Measurements from ENCODE around the gene EGLN3. TPM values are rescaled to one million over a fixed set of nuclear protein-coding genes. Genes with fewer than 3 reads are reported as not detected.

The EGLN3 gene
- total RNA-seq, 1 donor, result 0.18 TPM

- no peak for DNase-seq (ENCODE audit: low read depth)
- no peak for TF ChIP-seq CTCF (IDR thresholded peaks at IDR 0.05; ENCODE audit: insufficient read depth, low read length)
- H3K4me3 ChIP-seq (ENCODE audit: low read depth, low read length), result no peak overlapping the region
These were observed 24.9 kb downstream of the EGLN3 start for GRCh38 chr14:33925946-33926345.

- no peak overlapping the region for H3K4me3 ChIP-seq (ENCODE audit: low read depth, low read length)
- TF ChIP-seq CTCF (IDR thresholded peaks at IDR 0.05; ENCODE audit: insufficient read depth, low read length), result no peak
- DNase-seq (ENCODE audit: low read depth), result no peak
These were observed 25.6 kb downstream of the EGLN3 start for GRCh38 chr14:33925235-33925634.

DNA sequence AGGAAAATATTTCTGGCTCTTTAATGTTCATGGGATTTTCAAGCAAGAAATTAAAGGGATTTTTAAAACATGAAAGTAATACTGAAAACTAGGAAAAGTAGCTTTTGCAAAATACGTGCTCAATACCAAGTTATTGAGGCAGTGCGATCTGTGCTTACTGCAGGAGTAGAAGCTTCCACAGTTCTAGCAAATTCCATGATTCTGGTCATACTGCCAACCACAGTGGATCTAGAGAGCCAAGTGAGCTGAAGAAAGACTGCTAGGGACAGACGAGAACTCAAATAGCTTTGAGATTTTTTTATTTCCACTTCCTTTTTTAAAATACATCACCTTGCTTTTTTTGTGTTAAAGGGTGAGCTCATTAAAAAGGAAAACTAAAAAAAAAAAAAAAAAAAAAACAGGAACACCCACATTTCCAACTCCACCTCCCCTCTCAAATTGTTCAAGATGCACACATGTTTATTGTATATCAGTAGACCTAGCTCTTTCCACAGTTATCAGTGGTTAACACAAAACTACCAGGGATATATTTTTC is 26.2 kb downstream of the EGLN3 start:
- no peak overlapping the region for H3K4me3 ChIP-seq (ENCODE audit: low read depth, low read length)
- no peak for DNase-seq (ENCODE audit: low read depth)
- no peak for TF ChIP-seq CTCF (IDR thresholded peaks at IDR 0.05; ENCODE audit: insufficient read depth, low read length)

GRCh38 chr14:33922125-33922524 is 28.7 kb downstream of the EGLN3 start:
- TF ChIP-seq CTCF (IDR thresholded peaks at IDR 0.05; ENCODE audit: insufficient read depth, low read length), result no peak
- no peak for DNase-seq (ENCODE audit: low read depth)
- no peak overlapping the region for H3K4me3 ChIP-seq (ENCODE audit: low read depth, low read length)

DNA sequence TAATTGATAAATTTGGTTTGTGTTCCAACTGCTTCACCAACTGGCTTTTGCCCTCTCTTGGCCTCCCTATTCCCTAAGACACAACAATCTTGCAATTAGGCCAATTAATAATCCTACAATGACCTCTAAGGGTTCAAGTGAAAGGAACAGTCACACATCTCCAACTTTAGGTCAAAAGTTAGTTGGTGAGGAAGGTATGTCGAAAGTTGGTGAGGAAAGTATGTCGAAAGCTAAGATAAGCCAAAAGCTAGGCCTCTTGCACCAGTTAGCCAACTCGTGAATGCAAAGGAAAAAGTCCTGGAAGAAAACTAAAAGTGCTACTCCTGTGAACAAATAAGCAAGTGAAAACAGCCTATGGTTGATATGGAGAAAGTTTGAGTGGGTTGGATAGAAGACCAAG is 32.6 kb downstream of the EGLN3 start:
- DNase-seq (ENCODE audit: low read depth), result no peak
- no peak for TF ChIP-seq CTCF (IDR thresholded peaks at IDR 0.05; ENCODE audit: insufficient read depth, low read length)
- no peak overlapping the region for H3K4me3 ChIP-seq (ENCODE audit: low read depth, low read length)

DNA sequence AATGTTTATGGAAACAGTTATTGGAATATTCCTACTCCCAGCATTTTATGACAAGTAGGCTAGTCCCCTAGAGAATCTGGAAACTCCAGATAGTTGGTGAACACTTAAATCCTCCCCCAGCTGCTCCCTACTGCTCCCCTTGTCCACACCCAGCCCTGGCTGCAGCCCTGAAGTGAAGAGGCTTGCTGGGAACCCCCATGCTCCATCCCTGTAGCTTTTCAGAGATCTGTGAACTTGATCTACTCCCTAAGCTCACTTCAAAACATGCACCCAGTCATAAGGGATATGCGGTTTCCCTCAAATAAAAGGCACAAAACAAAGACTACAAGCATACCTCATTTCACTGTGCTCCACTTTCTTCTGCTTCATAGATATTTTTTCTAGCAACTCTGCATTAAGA is 33.2 kb downstream of the EGLN3 start:
- no peak for TF ChIP-seq CTCF (IDR thresholded peaks at IDR 0.05; ENCODE audit: insufficient read depth, low read length)
- no peak overlapping the region for H3K4me3 ChIP-seq (ENCODE audit: low read depth, low read length)
- no peak for DNase-seq (ENCODE audit: low read depth)

Data from fibroblast of the aortic adventitia (primary cell).